ENCODE results near the gene SCLT1. TPM values are rescaled to one million over a fixed set of nuclear protein-coding genes. Genes with fewer than 3 reads are reported as not detected.
A peak's percentile ranks its signal among the peaks of the same experiment; 100 is the strongest.

The SCLT1 gene
- total RNA-seq, 1 donor: 14.1 TPM

- no peak for TF ChIP-seq CTCF (IDR thresholded peaks at IDR 0.05; ENCODE audit: extremely low read depth, low read depth, low read length)
- Histone ChIP-seq H3K9me3 (ENCODE audit: low read depth, low read length) (no peaks in the 10 kb centered on the region), H3K79me2 (ENCODE audit: insufficient read depth, low read length) (peaks cover 47% of the 10 kb centered on the region)
Measured at GRCh38 chr4:129092631-129093190, 628 bp downstream of the SCLT1 start.

GRCh38 chr4:129087516-129087915 lies 5.8 kb downstream of the SCLT1 start:
- peaks cover 9% of the 10 kb centered on the region for H3K4me1 ChIP-seq (ENCODE audit: insufficient read depth, low read length)
- no peak overlapping the region for H3K4me2 ChIP-seq (ENCODE audit: insufficient read depth, low read length)
- H3K9me3 ChIP-seq (ENCODE audit: low read depth, low read length): peaks cover 2% of the 10 kb centered on the region
- no peak overlapping the region for H3K27ac ChIP-seq (ENCODE audit: low read depth, low read length)
- H4K20me1 ChIP-seq (ENCODE audit: insufficient read depth, low read length): no peaks in the 10 kb centered on the region
- H2AFZ ChIP-seq (ENCODE audit: low read length): no peak overlapping the region
- no peak for DNase-seq (ENCODE audit: insufficient read length, low spot score, missing footprints)
- no peak for TF ChIP-seq CTCF (IDR thresholded peaks at IDR 0.05; ENCODE audit: extremely low read depth, low read depth, low read length)
- no peaks in the 10 kb centered on the region for H3K36me3 ChIP-seq (ENCODE audit: insufficient read depth, low read length)
- no peak overlapping the region for H3K4me3 ChIP-seq (ENCODE audit: insufficient read depth, low read length)
- no peaks in the 10 kb centered on the region for H3K27me3 ChIP-seq (ENCODE audit: insufficient read depth, low read length)
- H3K79me2 ChIP-seq (ENCODE audit: insufficient read depth, low read length): peaks cover 88% of the 10 kb centered on the region

More at GRCh38 chr4:129092631-129093190, 628 bp downstream of the SCLT1 start:
- H2AFZ ChIP-seq (ENCODE audit: low read length): peak overlapping the region; percentile 94
- no peaks in the 10 kb centered on the region for H4K20me1 ChIP-seq (ENCODE audit: insufficient read depth, low read length)
- DNase-seq (ENCODE audit: insufficient read length, low spot score, missing footprints): peak; percentile 37
- no peaks in the 10 kb centered on the region for H3K36me3 ChIP-seq (ENCODE audit: insufficient read depth, low read length)
- H3K27ac ChIP-seq (ENCODE audit: low read depth, low read length): peak overlapping the region; percentile 95
- peak overlapping the region; percentile 91 for H3K4me3 ChIP-seq (ENCODE audit: insufficient read depth, low read length)
- H3K27me3 ChIP-seq (ENCODE audit: insufficient read depth, low read length): no peaks in the 10 kb centered on the region
- H3K4me2 ChIP-seq (ENCODE audit: insufficient read depth, low read length): peak overlapping the region; percentile 94
- H3K4me1 ChIP-seq (ENCODE audit: insufficient read depth, low read length): peaks cover 13% of the 10 kb centered on the region

- no peak for TF ChIP-seq CTCF (IDR thresholded peaks at IDR 0.05; ENCODE audit: extremely low read depth, low read depth, low read length)
- H3K79me2 ChIP-seq (ENCODE audit: insufficient read depth, low read length): peaks cover 71% of the 10 kb centered on the region
- H3K4me2 ChIP-seq (ENCODE audit: insufficient read depth, low read length): no peak overlapping the region
- no peak overlapping the region for H2AFZ ChIP-seq (ENCODE audit: low read length)
- no peaks in the 10 kb centered on the region for H3K4me1 ChIP-seq (ENCODE audit: insufficient read depth, low read length)
- H3K27me3 ChIP-seq (ENCODE audit: insufficient read depth, low read length): no peaks in the 10 kb centered on the region
- H3K4me3 ChIP-seq (ENCODE audit: insufficient read depth, low read length): no peak overlapping the region
- no peaks in the 10 kb centered on the region for H4K20me1 ChIP-seq (ENCODE audit: insufficient read depth, low read length)
- H3K27ac ChIP-seq (ENCODE audit: low read depth, low read length): no peak overlapping the region
- peaks cover 5% of the 10 kb centered on the region for H3K36me3 ChIP-seq (ENCODE audit: insufficient read depth, low read length)
- H3K9me3 ChIP-seq (ENCODE audit: low read depth, low read length): peaks cover 2% of the 10 kb centered on the region
- no peak for DNase-seq (ENCODE audit: insufficient read length, low spot score, missing footprints)
Measured at GRCh38 chr4:129085472-129085871, 7.9 kb downstream of the SCLT1 start.

GRCh38 chr4:129082302-129082701 lies 11.0 kb downstream of the SCLT1 start:
- peaks cover 47% of the 10 kb centered on the region for H3K79me2 ChIP-seq (ENCODE audit: insufficient read depth, low read length)

More at GRCh38 chr4:129082302-129082701, 11.0 kb downstream of the SCLT1 start:
- H3K27ac ChIP-seq (ENCODE audit: low read depth, low read length): no peak overlapping the region
- peaks cover 5% of the 10 kb centered on the region for H3K36me3 ChIP-seq (ENCODE audit: insufficient read depth, low read length)
- no peaks in the 10 kb centered on the region for H3K27me3 ChIP-seq (ENCODE audit: insufficient read depth, low read length)
- no peak overlapping the region for H3K4me2 ChIP-seq (ENCODE audit: insufficient read depth, low read length)
- no peaks in the 10 kb centered on the region for H3K4me1 ChIP-seq (ENCODE audit: insufficient read depth, low read length)
- H2AFZ ChIP-seq (ENCODE audit: low read length): no peak overlapping the region
- no peak overlapping the region for H3K4me3 ChIP-seq (ENCODE audit: insufficient read depth, low read length)
- no peak for TF ChIP-seq CTCF (IDR thresholded peaks at IDR 0.05; ENCODE audit: extremely low read depth, low read depth, low read length)
- H4K20me1 ChIP-seq (ENCODE audit: insufficient read depth, low read length): no peaks in the 10 kb centered on the region
- peak; percentile 17 for DNase-seq (ENCODE audit: insufficient read length, low spot score, missing footprints)
- H3K9me3 ChIP-seq (ENCODE audit: low read depth, low read length): peaks cover 3% of the 10 kb centered on the region

All from osteoblast (primary cell).